NCI-H748 (cell line): ENCODE measurements around the gene ZFX.

Source experiments
- DNase-seq: peaks from one replicate; lab custom pipeline; 2025; ENCODE audit not compliant: unreplicated experiment; lab: John Stamatoyannopoulos, UW

Gene ZFX

GRCh38 chrX:24201216-24201615, 51.7 kb downstream of the ZFX start:
- no peak for DNase-seq

- DNase-seq = no peak
Observed at GRCh38 chrX:24202465-24203031, 53.0 kb downstream of the ZFX start.

GRCh38 chrX:24203072-24203808, 53.7 kb downstream of the ZFX start:
- DNase-seq = no peak

- no peak for DNase-seq
Observed at GRCh38 chrX:24204331-24204730, 54.8 kb downstream of the ZFX start.

- DNase-seq = no peak
Observed at GRCh38 chrX:24204958-24205357, 55.4 kb downstream of the ZFX start.

GRCh38 chrX:24207826-24208225, 58.3 kb downstream of the ZFX start:
- no peak for DNase-seq

- DNase-seq = no peak
Observed at GRCh38 chrX:24208496-24209240, 59.1 kb downstream of the ZFX start.

- DNase-seq = no peak
Observed at GRCh38 chrX:24210190-24210589, 60.7 kb downstream of the ZFX start.

GRCh38 chrX:24214568-24214967, 65.0 kb downstream of the ZFX start:
- DNase-seq = no peak

- no peak for DNase-seq
Observed at GRCh38 chrX:24215272-24215671, 65.7 kb downstream of the ZFX start.

- DNase-seq = no peak
Observed at GRCh38 chrX:24216037-24216436, 66.5 kb downstream of the ZFX start.

- DNase-seq = no peak
Observed at GRCh38 chrX:24216827-24217226, 67.3 kb downstream of the ZFX start.

- DNase-seq = no peak
Observed at GRCh38 chrX:24219320-24219719, 69.8 kb downstream of the ZFX start.

GRCh38 chrX:24221872-24222271, 72.3 kb downstream of the ZFX start:
- DNase-seq = no peak

- no peak for DNase-seq
Observed at GRCh38 chrX:24225265-24225664, 75.7 kb downstream of the ZFX start.

- no peak for DNase-seq
Observed at GRCh38 chrX:24226176-24226575, 76.6 kb downstream of the ZFX start.

- DNase-seq = no peak
Observed at GRCh38 chrX:24228596-24228995, 79.1 kb downstream of the ZFX start.

GRCh38 chrX:24229400-24229879, 79.9 kb downstream of the ZFX start:
- no peak for DNase-seq

GRCh38 chrX:24229976-24230375, 80.4 kb downstream of the ZFX start:
- DNase-seq = no peak

GRCh38 chrX:24231131-24231540, 81.6 kb downstream of the ZFX start:
- no peak for DNase-seq

GRCh38 chrX:24231641-24232179, 82.2 kb downstream of the ZFX start:
- no peak for DNase-seq

GRCh38 chrX:24232796-24233195, 83.3 kb downstream of the ZFX start:
- no peak for DNase-seq
